Subcutaneous adipose tissue (tissue), 4 donors: Measurements from ENCODE around the gene APLF. TPM values are rescaled to one million over a fixed set of nuclear protein-coding genes. Genes with fewer than 3 reads are reported as not detected.

Source experiments
- total RNA-seq, 4 donors: library from RNA; depleted of rRNA; stranded (reverse); fragments of >200 nt; gene quantifications; one replicate each; pipeline ENCODE4 v1.1.0, GENCODE V29; 2016
- TF ChIP-seq, protein P1 (sequence below): fragments of 450-650 bp; IDR thresholded peaks from one replicate; pipeline ENCODE4 v1.5.1; 2016; ENCODE audit warnings: low read depth, mild to moderate bottlenecking, control low read depth, antibody characterized with exemption, moderate library complexity

APLF gene
- total RNA-seq, 4 donors from 2014 or later = 6.6 to 10.8 (median 10.1) TPM

DNA sequence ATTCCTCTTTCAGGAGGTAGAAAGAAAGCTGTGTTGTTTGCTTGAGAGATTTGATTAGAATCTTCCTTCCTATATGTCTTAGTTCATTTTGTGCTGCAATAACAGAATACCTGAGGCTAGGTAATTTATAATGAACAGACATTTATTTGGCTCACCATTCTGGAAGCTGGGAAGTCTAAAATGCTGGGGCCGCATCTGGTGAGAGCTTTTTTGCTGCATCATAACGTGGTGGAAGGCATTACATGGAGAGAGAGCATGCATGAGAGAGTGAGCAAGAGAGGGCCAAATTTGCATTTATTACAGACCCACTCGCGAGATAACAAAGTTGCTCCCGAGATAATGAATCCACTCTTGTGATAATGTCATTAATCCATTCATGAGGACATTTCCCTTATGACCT is 34.4 kb downstream of the APLF start:
- TF ChIP-seq, protein P1, sequence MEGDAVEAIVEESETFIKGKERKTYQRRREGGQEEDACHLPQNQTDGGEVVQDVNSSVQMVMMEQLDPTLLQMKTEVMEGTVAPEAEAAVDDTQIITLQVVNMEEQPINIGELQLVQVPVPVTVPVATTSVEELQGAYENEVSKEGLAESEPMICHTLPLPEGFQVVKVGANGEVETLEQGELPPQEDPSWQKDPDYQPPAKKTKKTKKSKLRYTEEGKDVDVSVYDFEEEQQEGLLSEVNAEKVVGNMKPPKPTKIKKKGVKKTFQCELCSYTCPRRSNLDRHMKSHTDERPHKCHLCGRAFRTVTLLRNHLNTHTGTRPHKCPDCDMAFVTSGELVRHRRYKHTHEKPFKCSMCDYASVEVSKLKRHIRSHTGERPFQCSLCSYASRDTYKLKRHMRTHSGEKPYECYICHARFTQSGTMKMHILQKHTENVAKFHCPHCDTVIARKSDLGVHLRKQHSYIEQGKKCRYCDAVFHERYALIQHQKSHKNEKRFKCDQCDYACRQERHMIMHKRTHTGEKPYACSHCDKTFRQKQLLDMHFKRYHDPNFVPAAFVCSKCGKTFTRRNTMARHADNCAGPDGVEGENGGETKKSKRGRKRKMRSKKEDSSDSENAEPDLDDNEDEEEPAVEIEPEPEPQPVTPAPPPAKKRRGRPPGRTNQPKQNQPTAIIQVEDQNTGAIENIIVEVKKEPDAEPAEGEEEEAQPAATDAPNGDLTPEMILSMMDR = no peak

DNA sequence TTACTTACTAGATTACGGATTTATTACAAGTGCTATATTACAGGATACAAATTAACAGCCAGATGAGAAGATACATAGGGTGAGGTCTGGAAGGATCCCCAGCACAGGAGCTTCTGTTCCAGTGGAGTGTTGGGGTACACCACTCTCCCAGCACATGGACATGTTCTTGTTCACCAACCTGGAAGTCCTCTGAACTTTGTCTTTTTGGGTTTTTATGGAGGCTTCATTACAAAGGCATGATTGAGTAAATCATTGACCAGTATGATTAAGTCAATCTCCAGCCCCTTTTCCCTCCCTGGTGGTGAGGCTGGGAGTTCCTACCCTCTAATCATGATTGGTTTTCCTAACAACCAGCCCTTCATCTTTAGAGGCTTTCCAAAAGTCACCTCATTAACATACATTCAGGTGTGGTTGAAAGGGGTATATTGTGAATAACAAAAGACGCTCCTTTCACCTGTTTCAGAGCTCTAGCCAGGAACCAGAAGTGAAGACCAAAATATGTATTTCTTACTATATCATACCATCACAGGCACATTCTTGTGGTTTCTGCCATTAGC is 38.3 kb downstream of the APLF start:
- TF ChIP-seq, protein P1 = no peak

DNA sequence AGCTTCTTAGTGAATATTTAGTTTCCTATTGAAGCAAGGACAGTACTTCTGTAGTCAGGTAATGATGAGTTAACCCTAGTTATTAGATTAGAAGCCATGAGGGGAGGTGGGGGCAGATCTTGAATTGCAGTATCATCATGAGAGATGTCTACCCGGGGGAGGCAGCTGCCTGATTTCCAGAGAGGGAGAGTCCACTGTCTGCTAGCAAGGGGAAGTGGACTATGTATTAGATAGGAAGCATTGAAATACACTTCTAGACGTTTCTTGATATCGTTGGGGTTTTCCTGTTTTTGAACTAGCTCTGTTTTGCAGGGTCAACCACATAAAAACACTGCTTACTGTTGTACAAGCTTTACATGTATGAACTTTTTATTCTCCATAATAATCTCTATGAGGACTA is 38.8 kb downstream of the APLF start:
- TF ChIP-seq, protein P1 = no peak

DNA sequence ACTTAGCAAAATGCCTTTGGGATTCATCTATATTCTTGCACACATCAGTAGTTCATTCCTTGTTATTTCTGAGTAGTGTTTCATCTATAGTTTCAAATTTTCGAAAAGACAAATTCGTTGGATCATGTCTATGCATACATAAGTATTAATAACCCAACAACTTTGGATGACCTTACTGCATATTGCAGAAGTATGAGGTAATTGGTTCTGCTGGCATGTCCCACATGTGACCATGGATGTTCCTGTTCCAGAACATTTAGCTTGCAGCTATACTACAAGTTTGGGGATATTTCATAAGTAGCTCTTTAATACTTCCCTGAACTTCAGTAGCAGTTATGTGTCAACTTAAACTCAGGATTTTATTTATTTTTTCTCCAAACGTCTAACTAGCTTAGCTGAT is 44.9 kb downstream of the APLF start:
- TF ChIP-seq, protein P1 = no peak

DNA sequence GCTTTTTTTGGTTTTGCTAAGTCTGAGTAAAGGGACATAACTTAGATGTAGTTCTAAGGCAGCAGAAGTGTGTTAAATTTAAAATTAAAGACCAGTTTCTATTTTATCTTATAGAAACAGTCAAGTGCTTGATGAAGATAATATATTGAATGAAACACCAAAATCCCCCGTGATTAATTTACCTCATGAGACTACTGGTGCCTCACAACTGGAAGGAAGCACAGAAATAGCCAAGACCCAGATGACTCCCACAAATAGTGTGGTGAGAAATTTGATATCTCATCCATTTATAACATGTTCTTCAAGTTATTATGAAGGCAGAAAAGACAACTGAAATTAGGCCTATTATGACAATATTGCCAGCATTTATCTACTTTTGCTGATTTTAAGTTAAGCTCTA is 45.6 kb downstream of the APLF start:
- TF ChIP-seq, protein P1 = no peak

DNA sequence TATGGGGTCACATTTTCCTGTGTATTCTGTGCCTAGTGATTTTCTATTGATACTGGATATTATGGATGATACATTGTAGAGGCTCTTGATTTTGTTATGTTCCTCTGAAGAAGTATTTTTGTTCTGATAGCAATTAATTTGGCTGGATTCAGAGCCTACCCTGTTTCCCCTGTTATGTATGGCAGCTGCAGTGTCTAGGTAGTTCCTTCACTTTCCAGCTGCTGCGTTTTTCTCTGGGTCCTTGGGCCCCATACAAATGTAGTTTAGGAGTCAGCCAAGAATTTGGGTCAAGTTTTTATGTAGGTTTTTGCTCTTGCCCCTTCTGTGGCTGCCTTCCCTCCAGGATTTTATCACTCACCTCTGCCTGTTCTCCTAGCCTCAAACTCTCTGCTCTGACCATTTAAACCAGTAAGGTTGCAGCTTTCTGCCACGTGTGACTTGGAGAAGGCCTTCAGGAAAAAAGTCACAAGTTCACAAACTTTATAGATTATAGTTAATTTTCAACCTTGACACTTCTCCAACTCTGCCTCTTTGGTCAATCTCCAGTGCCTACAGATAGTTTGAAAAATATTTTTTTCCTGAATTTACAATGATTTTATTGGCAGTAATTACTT is 47.0 kb downstream of the APLF start:
- TF ChIP-seq, protein P1 = no peak

DNA sequence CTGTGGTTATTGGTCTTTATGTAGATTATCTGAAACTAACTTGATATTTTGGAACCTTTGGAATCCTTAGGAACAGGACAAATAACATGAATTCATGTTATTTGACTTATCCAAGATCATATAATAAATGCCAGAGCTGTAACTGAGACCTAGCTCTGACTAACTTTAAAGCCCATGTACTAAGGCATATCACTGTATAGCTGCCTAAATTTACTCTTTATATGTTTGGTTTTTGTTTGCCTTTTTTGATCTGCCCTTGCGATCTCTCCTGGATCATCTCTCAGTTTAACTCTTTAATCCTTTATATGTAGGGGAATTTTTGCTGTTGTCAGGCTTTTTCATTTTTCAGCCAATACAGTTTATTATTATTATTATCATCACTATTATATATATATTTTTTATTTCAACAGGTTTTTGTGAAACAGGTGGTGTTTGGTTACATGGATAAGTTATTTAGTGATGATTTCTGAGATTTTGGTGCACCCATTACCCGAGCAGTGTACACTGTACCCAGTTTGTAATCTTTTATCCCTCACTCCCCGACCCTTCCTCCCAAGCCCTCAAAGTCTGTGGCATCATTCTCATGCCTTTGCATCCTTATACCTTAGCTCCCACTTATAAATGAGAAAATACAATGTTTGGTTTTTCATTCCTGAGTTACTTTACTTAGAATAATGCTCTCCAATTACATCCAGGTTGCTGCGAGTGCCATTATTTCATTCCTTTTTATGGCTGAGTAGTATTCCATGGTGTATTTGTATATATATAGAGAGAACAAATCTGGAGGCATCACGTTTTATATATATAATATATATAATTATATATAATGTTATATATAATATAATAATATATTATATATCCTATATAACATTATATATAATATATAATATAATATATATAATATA is 48.9 kb downstream of the APLF start:
- TF ChIP-seq, protein P1 = no peak
